H1 (cell line): Measurements from ENCODE around the gene TAGLN3.

ENCODE experiments used
- ATF2 ChIP-seq: IDR thresholded peaks from 2 replicates; pipeline ENCODE4 v1.6.1; 2012; ENCODE audit warnings: low read length, inconsistent platforms
- BRCA1 ChIP-seq: IDR thresholded peaks from 2 replicates; pipeline ENCODE4 v1.6.1; 2012; ENCODE audit warnings: low read depth, low read length, improper control_type of control experiment
- CTCF ChIP-seq, 3 experiments: IDR thresholded peaks; 1 replicate in 2 of 3; 2 replicates in 1 of 3; pipeline versions ENCODE4 v1.5.1 to v1.6.1; 2011; ENCODE audit warnings: low read length in 3 of 3, mild to moderate bottlenecking in 3 of 3, inconsistent platforms in 2 of 3, low read depth in 1 of 3, moderate library complexity in 1 of 3; ENCODE audit not compliant: insufficient read depth in 1 of 3; ENCODE audit errors: control extremely low read depth in 1 of 3
- EGR1 ChIP-seq: IDR thresholded peaks from 2 replicates; pipeline ENCODE4 v1.6.1; 2011; ENCODE audit warnings: low read depth, low read length, borderline replicate concordance
- EZH2 ChIP-seq: fragments of 200-600 bp; sonication (generic); IDR thresholded peaks from 2 replicates; pipeline ENCODE4 v1.7.1; 2012; ENCODE audit warnings: low read depth, mild to moderate bottlenecking, moderate library complexity, low read length, inconsistent platforms; ENCODE audit not compliant: severe bottlenecking
- GABPA ChIP-seq: IDR thresholded peaks from 2 replicates; pipeline ENCODE4 v1.6.1; 2011; ENCODE audit warnings: mild to moderate bottlenecking, low read length, moderate library complexity, borderline replicate concordance; ENCODE audit not compliant: insufficient read depth
- JUND ChIP-seq: IDR thresholded peaks from 2 replicates; pipeline ENCODE4 v1.6.1; 2011; ENCODE audit warnings: mild to moderate bottlenecking, improper control_type of control experiment, low read length
- MAX ChIP-seq: IDR thresholded peaks from 2 replicates; pipeline ENCODE4 v1.6.1; 2012; ENCODE audit warnings: inconsistent platforms
- POLR2A ChIP-seq, 2 experiments: IDR thresholded peaks; 1 replicate in 1 of 2; 2 replicates in 1 of 2; pipeline ENCODE4 v1.6.1; 2011; ENCODE audit warnings: low read depth in 2 of 2, low read length in 2 of 2, mild to moderate bottlenecking in 2 of 2; ENCODE audit errors: control extremely low read depth in 1 of 2
- POLR2AphosphoS5 ChIP-seq: IDR thresholded peaks from 2 replicates; pipeline ENCODE4 v1.6.1; 2011; ENCODE audit warnings: low read depth, low read length
- SAP30 ChIP-seq: fragments of 300-600 bp; sonication (generic); IDR thresholded peaks from 2 replicates; pipeline ENCODE4 v1.7.1; 2012; ENCODE audit warnings: low read length, moderate library complexity, mild to moderate bottlenecking, inconsistent platforms; ENCODE audit not compliant: insufficient read depth, insufficient replicate concordance
- SIN3A ChIP-seq, 2 experiments: IDR thresholded peaks in 1 of 2; conservative IDR thresholded peaks in 1 of 2; 2 replicates each; pipeline ENCODE4 v1.6.1; 2011 to 2012; ENCODE audit warnings: low read length in 2 of 2, improper control_type of control experiment in 1 of 2, low read depth in 1 of 2, mild to moderate bottlenecking in 1 of 2
- ZNF274 ChIP-seq: IDR thresholded peaks from 2 replicates; pipeline ENCODE4 v1.7.0; 2012; ENCODE audit warnings: low read length, borderline replicate concordance; ENCODE audit errors: extremely low read depth

- no peak for TF ChIP-seq SIN3A (conservative IDR thresholded peaks at IDR 0.05 in 1 of 2, IDR thresholded peaks at IDR 0.05 in 1 of 2; ENCODE audit: low read depth in 1 of 2, low read length in 2 of 2)
- no peak for TF ChIP-seq EZH2
- TF ChIP-seq ZNF274: no peak
- no peak for TF ChIP-seq SAP30
- no peak for TF ChIP-seq POLR2A (IDR thresholded peaks at IDR 0.05; ENCODE audit: control extremely low read depth in 1 of 2, low read depth in 2 of 2, low read length in 2 of 2)
- TF ChIP-seq EGR1: no peak
- no peak for TF ChIP-seq CTCF (IDR thresholded peaks at IDR 0.05; ENCODE audit: control extremely low read depth in 1 of 3, insufficient read depth in 1 of 3, low read depth in 1 of 3, low read length in 3 of 3)
- TF ChIP-seq BRCA1: no peak
- TF ChIP-seq GABPA: no peak
- no peak for TF ChIP-seq POLR2AphosphoS5
- no peak for TF ChIP-seq MAX
- TF ChIP-seq JUND: no peak
- TF ChIP-seq ATF2: no peak
Observed at GRCh38 chr3:111979434-111980038, 19.2 kb upstream of the TAGLN3 start.
